IMR-90 (cell line): Measurements from ENCODE around the gene AMZ1. TPM values are rescaled to one million over a fixed set of nuclear protein-coding genes. Genes with fewer than 3 reads are reported as not detected.

Experiments used
- ATAC-seq: fragments of 200-7000 bp; cut with Tn5 transposase; 2 replicates; pipeline ENCODE4 v1.9.1; 2020; ENCODE audit warnings: low read depth, mild to moderate bottlenecking, moderate library complexity
- BruUV-seq: library from RNA; stranded (reverse); fragments of 400-500 nt; replicated peaks from 2 replicates; lab custom pipeline; 2021; lab: Mats Ljungman, UMichigan
- CTCF ChIA-PET: fragments of 300-600 bp; formaldehyde crosslinking; extraction: SDS; loops from one replicate; lab custom pipeline; 2021; ENCODE audit warnings: antibody characterized with exemption; lab: Yijun Ruan, JAX
- POLR2A ChIA-PET: fragments of 300-600 bp; sonication (Branson Sonifier 250); formaldehyde crosslinking; loops from one replicate; lab custom pipeline; 2022; ENCODE audit warnings: antibody characterized with exemption; ENCODE audit not compliant: unreplicated experiment; lab: Charles Lee
- DNase-seq: peaks from one replicate; pipeline ENCODE4 v3.0.0; 2013
- H2AFZ ChIP-seq: replicated peaks from 2 replicates; pipeline ENCODE3; 2013; ENCODE audit warnings: low read length, mild to moderate bottlenecking; ENCODE audit not compliant: poor library complexity
- H2AK5ac ChIP-seq: 2 replicates; pipeline ENCODE4 v1.6.1; 2013; ENCODE audit warnings: low read depth, low read length, inconsistent platforms
- H2AK9ac ChIP-seq: replicated peaks from 2 replicates; pipeline ENCODE3; 2013; ENCODE audit warnings: mild to moderate bottlenecking, low read depth, low read length, moderate library complexity; ENCODE audit not compliant: poor library complexity
- H2BK120ac ChIP-seq: 2 replicates; pipeline ENCODE4 v1.6.1; 2013; ENCODE audit warnings: low read depth, low read length, inconsistent platforms
- H2BK15ac ChIP-seq: 3 replicates; pipeline ENCODE4 v1.6.1; 2013; ENCODE audit warnings: low read depth, low read length, inconsistent platforms
- H2BK20ac ChIP-seq: 2 replicates; pipeline ENCODE4 v1.6.1; 2013; ENCODE audit warnings: low read depth, mild to moderate bottlenecking, inconsistent platforms, low read length, moderate library complexity
- H2BK5ac ChIP-seq: 2 replicates; pipeline ENCODE4 v1.6.1; 2013; ENCODE audit warnings: mild to moderate bottlenecking, low read depth, low read length, inconsistent platforms; ENCODE audit not compliant: poor library complexity, severe bottlenecking
- H3K14ac ChIP-seq: replicated peaks from 2 replicates; pipeline ENCODE4 v1.6.1; 2013; ENCODE audit warnings: low read depth, low read length, inconsistent platforms
- H3K18ac ChIP-seq: 2 replicates; pipeline ENCODE4 v1.6.1; 2013; ENCODE audit warnings: low read depth, low read length, control low read depth
- H3K23ac ChIP-seq: 2 replicates; pipeline ENCODE4 v1.6.1; 2013; ENCODE audit warnings: low read depth, low read length, inconsistent platforms
- H3K27ac ChIP-seq: 2 replicates; pipeline ENCODE4 v1.5.1; 2013; ENCODE audit warnings: mild to moderate bottlenecking, control low read depth, low read length; ENCODE audit not compliant: insufficient read depth
- H3K27me3 ChIP-seq: 2 replicates; pipeline ENCODE4 v1.6.1; 2013; ENCODE audit warnings: low read length; ENCODE audit not compliant: control insufficient read depth, insufficient read depth
- H3K36me3 ChIP-seq: 2 replicates; pipeline ENCODE4 v1.6.1; 2013; ENCODE audit warnings: low read length, mixed read lengths; ENCODE audit not compliant: control insufficient read depth, insufficient read depth
- H3K4ac ChIP-seq: 2 replicates; pipeline ENCODE4 v1.6.1; 2013; ENCODE audit warnings: low read depth, low read length, inconsistent platforms
- H3K4me1 ChIP-seq: 2 replicates; pipeline ENCODE4 v1.6.1; 2013; ENCODE audit warnings: low read length, mixed read lengths; ENCODE audit not compliant: control insufficient read depth, insufficient read depth
- H3K4me2 ChIP-seq: 2 replicates; pipeline ENCODE4 v1.6.1; 2013; ENCODE audit warnings: low read depth, mild to moderate bottlenecking, control low read depth, low read length, moderate library complexity
- H3K4me3 ChIP-seq: 2 replicates; pipeline ENCODE4 v1.5.1; 2013; ENCODE audit warnings: low read depth, mild to moderate bottlenecking, control low read depth, low read length, moderate library complexity; ENCODE audit not compliant: insufficient read depth
- H3K56ac ChIP-seq: 2 replicates; pipeline ENCODE4 v1.6.1; 2013; ENCODE audit warnings: low read length, inconsistent platforms; ENCODE audit not compliant: insufficient read depth; ENCODE audit errors: extremely low read depth
- H3K79me1 ChIP-seq, 2 experiments: 2 replicates each; pipeline ENCODE4 v1.6.1; 2013; ENCODE audit warnings: low read length in 2 of 2, inconsistent platforms in 1 of 2, low read depth in 1 of 2
- H3K9ac ChIP-seq: 2 replicates; pipeline ENCODE4 v1.6.1; 2013; ENCODE audit warnings: low read depth, low read length, control low read depth
- H3K9me1 ChIP-seq: 2 replicates; pipeline ENCODE4 v1.6.1; 2013; ENCODE audit warnings: low read length, inconsistent platforms; ENCODE audit not compliant: insufficient read depth
- H3K9me3 ChIP-seq: 2 replicates; pipeline ENCODE4 v1.6.1; 2013; ENCODE audit warnings: low read length; ENCODE audit not compliant: control insufficient read depth, insufficient read depth
- H4K20me1 ChIP-seq: 2 replicates; pipeline ENCODE4 v1.6.1; 2013; ENCODE audit warnings: low read length, inconsistent platforms; ENCODE audit not compliant: insufficient read depth
- H4K5ac ChIP-seq: 2 replicates; pipeline ENCODE4 v1.6.1; 2013; ENCODE audit warnings: mild to moderate bottlenecking, low read depth, low read length, control low read depth
- H4K8ac ChIP-seq, 2 experiments: 2 replicates each; pipeline ENCODE4 v1.6.1; 2013; ENCODE audit warnings: low read depth in 2 of 2, low read length in 2 of 2, control low read depth in 1 of 2, inconsistent platforms in 1 of 2
- H4K91ac ChIP-seq: 2 replicates; pipeline ENCODE4 v1.6.1; 2013; ENCODE audit warnings: low read depth, low read length, inconsistent platforms; ENCODE audit not compliant: insufficient read depth
- BHLHE40 ChIP-seq: fragments of 150-350 bp; IDR thresholded peaks from 2 replicates; pipeline ENCODE4 v1.6.1; 2016; ENCODE audit warnings: mild to moderate bottlenecking, low read depth, low read length
- CEBPB ChIP-seq: IDR thresholded peaks from 2 replicates; pipeline ENCODE4 v1.6.1; 2012; ENCODE audit warnings: low read depth, low read length, improper control_type of control experiment
- CHD1 ChIP-seq: IDR thresholded peaks from 2 replicates; pipeline ENCODE4 v1.6.1; 2012; ENCODE audit warnings: low read depth, low read length, improper control_type of control experiment
- ELK1 ChIP-seq: fragments of 150-350 bp; IDR thresholded peaks from 2 replicates; pipeline ENCODE4 v1.6.1; 2016; ENCODE audit warnings: low read depth, mild to moderate bottlenecking, low read length, moderate library complexity, borderline replicate concordance
- FOS ChIP-seq: fragments of 150-350 bp; IDR thresholded peaks from 2 replicates; pipeline ENCODE4 v1.6.1; 2016; ENCODE audit warnings: low read depth, low read length
- MAFK ChIP-seq: IDR thresholded peaks from 2 replicates; pipeline ENCODE4 v1.6.1; 2012; ENCODE audit warnings: low read depth, low read length, improper control_type of control experiment
- MAZ ChIP-seq: IDR thresholded peaks from 2 replicates; pipeline ENCODE4 v1.6.1; 2012; ENCODE audit warnings: low read depth, mild to moderate bottlenecking, low read length, improper control_type of control experiment, moderate library complexity, borderline replicate concordance
- MXI1 ChIP-seq: IDR thresholded peaks from 2 replicates; pipeline ENCODE4 v1.6.1; 2012; ENCODE audit warnings: low read depth, mild to moderate bottlenecking, low read length, moderate library complexity, borderline replicate concordance
- NFE2L2 ChIP-seq: fragments of 150-350 bp; IDR thresholded peaks from 2 replicates; pipeline ENCODE4 v1.6.1; 2016; ENCODE audit warnings: low read depth, mild to moderate bottlenecking, low read length
- POLR2A ChIP-seq: IDR thresholded peaks from 2 replicates; pipeline ENCODE4 v1.6.1; 2012; ENCODE audit warnings: mild to moderate bottlenecking, low read depth, low read length
- RAD21 ChIP-seq: IDR thresholded peaks from 2 replicates; pipeline ENCODE4 v1.6.1; 2012; ENCODE audit warnings: low read length, improper control_type of control experiment
- RCOR1 ChIP-seq: IDR thresholded peaks from 2 replicates; pipeline ENCODE4 v1.6.1; 2012; ENCODE audit warnings: mild to moderate bottlenecking, low read length, improper control_type of control experiment; ENCODE audit not compliant: insufficient replicate concordance
- RFX5 ChIP-seq: IDR thresholded peaks from 2 replicates; pipeline ENCODE4 v1.8.0; 2012; ENCODE audit warnings: low read depth, mild to moderate bottlenecking, low read length, moderate library complexity
- SMC3 ChIP-seq: fragments of 150-350 bp; IDR thresholded peaks from 2 replicates; pipeline ENCODE4 v1.6.1; 2016; ENCODE audit warnings: low read depth, mild to moderate bottlenecking, antibody characterized with exemption, low read length, moderate library complexity
- USF2 ChIP-seq: fragments of 150-350 bp; IDR thresholded peaks from 2 replicates; pipeline ENCODE4 v1.6.1; 2017; ENCODE audit warnings: mild to moderate bottlenecking, antibody characterized with exemption, low read length, low read depth
- WGBS, 2 experiments: methylation state at CpG; one replicate each; pipeline versions ENCODE4 v1.1.5 to v1.1.7; 2013; ENCODE audit warnings: missing lambda C conversion rate in 2 of 2; ENCODE audit not compliant: insufficient read length in 1 of 2; ENCODE audit errors: extremely low coverage in 2 of 2; 5-methylcytosine and 5-hydroxymethylcytosine counted together
- dilution Hi-C: fragments of 300-500 bp; cut with HindIII; formaldehyde crosslinking; loops from one replicate; pipeline ENCODE4 v1.14.3; 2018; ENCODE audit warnings: low sequenced_read_pairs; ENCODE audit not compliant: unreplicated experiment
- in situ Hi-C: fragments of 300-500 bp; cut with MboI; formaldehyde crosslinking; loops from 3 replicates; pipeline ENCODE4 v1.14.3; 2019; ENCODE audit warnings: low sequenced_read_pairs, inconsistent platforms, mixed read lengths
- intact Hi-C: fragments of 100-400 bp; cut with micrococcal nuclease; formaldehyde crosslinking; loops from 2 replicates; pipeline ENCODE4 v1.10.0; 2022
- polyA plus RNA-seq, 3 experiments: library from polyadenylated mRNA; depleted of rRNA; stranded (reverse); fragments of >200 nt; gene quantifications; 2 replicates each; pipeline ENCODE4 v1.2.3, GENCODE V29; 2012; ENCODE audit warnings: low replicate concordance in 1 of 3
- total RNA-seq: library from RNA; depleted of rRNA; stranded (reverse); fragments of >200 nt; gene quantifications from 2 replicates; pipeline ENCODE4 v1.2.3, GENCODE V29; 2012

Gene AMZ1
- total and polyA plus RNA-seq, 2 of the 4 experiments (the other 2 are of a cell fraction): 0.54 to 1.6 TPM

GRCh38 chr7:2757904-2758672, 70.1 kb downstream of the AMZ1 start:
- Histone ChIP-seq H4K8ac (peak overlapping the region; percentile 0 to 84; a peak in 3 of 4 replicates), H3K79me1 (peaks cover 44 to 72% of the 10 kb centered on the region in 2 experiments), H2AK9ac (peak overlapping the region; percentile 87), H2AFZ (peak overlapping the region; percentile 36), H4K5ac (peak overlapping the region; percentile 35), H3K4me2 (peak overlapping the region; percentile 75), H3K9ac (peak overlapping the region; percentile 13), H3K9me1 (peaks cover 30% of the 10 kb centered on the region), H2AK5ac (peak overlapping the region; percentile 60), H3K4ac (peak overlapping the region; percentile 96), H3K14ac (peak overlapping the region; percentile 74), H2BK5ac (peak overlapping the region; percentile 93), H2BK120ac (peak overlapping the region; percentile 90), H4K91ac (peak overlapping the region; percentile 68), H3K23ac (peak overlapping the region; percentile 88), H3K4me3 (peak overlapping the region; percentile 6; the same call in 1 of the 2 replicates), H2BK15ac (peak overlapping the region; percentile 10; the same call in 1 of the 3 replicates), H3K4me1 (peaks cover 39% of the 10 kb centered on the region), H2BK20ac (peak overlapping the region; percentile 66), H3K27me3 (no peaks in the 10 kb centered on the region), H3K9me3 (no peaks in the 10 kb centered on the region), H3K27ac (peak overlapping the region; percentile 95), H3K56ac (peak overlapping the region; percentile 67), H3K18ac (peak overlapping the region; percentile 43), H4K20me1 (peaks cover 11% of the 10 kb centered on the region), H3K36me3 (peaks cover 6% of the 10 kb centered on the region)
- intact Hi-C loops: loop anchor here (1.0 kb wide), 1 partner anchor 62 kb away; no protein-coding TSS in a partner anchor
- peak; percentile 82 for ATAC-seq
- no TSS peak for BruUV-seq
- WGBS, 2 experiments: 14 to 100% methylated on average over 1 to 5 of the region's 12 CpGs
- in situ Hi-C loops: no loop called here
- peak; percentile 99 for DNase-seq
- POLR2A ChIA-PET: interaction anchor here (0.6 kb wide), 1 partner anchor 164 kb away, joined by 3 read pairs; no protein-coding TSS in a partner anchor
- CTCF ChIA-PET: interaction anchor here (1.0 to 1.4 kb wide), 2 partner anchors 23 to 129 kb away, joined by 3 to 4 read pairs; no protein-coding TSS in a partner anchor
- dilution Hi-C loops: no loop called here
- TF ChIP-seq RFX5 (no peak), CHD1 (peak; percentile 43; the same call in 1 of the 2 replicates), MAZ (no peak), BHLHE40 (peak; percentile 70), ELK1 (no peak), NFE2L2 (peak; percentile 88), MXI1 (peak; percentile 70), FOS (peak; percentile 100), USF2 (no peak), MAFK (peak; percentile 77), SMC3 (peak; percentile 3; the same call in 1 of the 2 replicates), RCOR1 (peak; percentile 64), CEBPB (peak; percentile 92), RAD21 (peak; percentile 30), POLR2A (no peak)
